Left colon (tissue), 2 donors: ENCODE data around the gene FERMT2. TPM values are rescaled to one million over a fixed set of nuclear protein-coding genes. Genes with fewer than 3 reads are reported as not detected.
A peak's percentile ranks its signal among the peaks of the same experiment; 100 is the strongest.

Source experiments
- ATAC-seq: fragments of 200-7000 bp; cut with Tn5 transposase; one replicate; pipeline ENCODE4 v1.9.1; 2020; ENCODE audit warnings: mild to moderate bottlenecking, moderate library complexity
- DNase-seq, 2 donors: peaks; one replicate each; pipeline ENCODE4 v3.0.0-alpha.2; 2020
- intact Hi-C, 2 donors: fragments of 100-400 bp; cut with DNase I in 1 of 2; cut with micrococcal nuclease in 1 of 2; formaldehyde crosslinking; loops; one replicate each; pipeline versions ENCODE4 v1.11.2 to v1.14.0; 2022; cut with DNase I, micrococcal nuclease
- total RNA-seq, 2 donors: library from RNA; stranded (reverse); fragmentation: NEBNext Ultra II Directional; extraction: Animal tissue kit (Norgen Biotek cat#: 25700); gene quantifications; one replicate each; pipeline ENCODE4 v1.2.1, GENCODE V29; 2021
- donor health status: DM: no; HTN: no; CAD: no.
- donor health status: DM: yes; HTN: yes; CAD: no.

The FERMT2 gene
- total RNA-seq, 2 donors from 2014 or later, result 6.7 to 32.4 TPM

DNA sequence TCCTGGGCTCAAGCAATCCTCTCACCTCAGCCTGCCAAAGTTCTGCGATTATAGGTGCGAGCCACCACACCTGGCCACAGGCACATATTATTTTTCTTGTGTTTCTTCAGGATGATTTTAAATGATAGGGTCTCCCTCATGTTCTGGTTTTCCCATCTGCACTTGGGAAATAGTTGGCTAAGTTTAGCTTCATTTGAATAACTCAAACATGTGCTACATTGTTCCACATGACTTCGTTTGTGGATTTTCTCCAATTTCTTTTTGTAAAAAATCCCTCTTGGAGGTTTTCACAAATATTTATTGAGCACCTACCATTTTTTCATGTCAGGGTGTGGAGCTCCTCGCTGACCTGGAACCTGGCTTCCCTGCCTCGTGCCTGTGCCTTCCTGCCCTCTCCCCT lies 104.3 kb downstream of the FERMT2 start:
- ATAC-seq (no peak), DNase-seq (no peak)
- intact Hi-C loops, result no loop called here

DNA sequence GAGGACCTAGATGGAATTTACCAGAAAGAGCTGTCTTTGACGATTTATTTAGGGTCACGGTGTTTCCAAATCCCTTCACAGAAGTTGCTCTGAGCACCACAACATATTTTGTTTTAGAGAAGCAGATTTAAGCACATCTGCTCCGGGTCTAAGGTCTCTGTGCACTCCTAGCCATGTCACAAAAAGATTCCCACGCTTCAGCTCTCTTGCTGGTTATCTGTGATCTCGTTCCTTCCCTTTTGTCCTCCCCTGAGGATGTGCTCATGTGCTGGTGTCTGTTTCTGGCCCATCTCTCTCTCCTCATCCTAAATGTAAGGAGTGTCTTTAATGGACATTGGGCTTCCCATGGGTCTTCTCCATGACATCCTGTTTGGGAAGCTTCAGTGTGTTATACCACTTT lies 105.8 kb downstream of the FERMT2 start:
- no peak for ATAC-seq

DNA sequence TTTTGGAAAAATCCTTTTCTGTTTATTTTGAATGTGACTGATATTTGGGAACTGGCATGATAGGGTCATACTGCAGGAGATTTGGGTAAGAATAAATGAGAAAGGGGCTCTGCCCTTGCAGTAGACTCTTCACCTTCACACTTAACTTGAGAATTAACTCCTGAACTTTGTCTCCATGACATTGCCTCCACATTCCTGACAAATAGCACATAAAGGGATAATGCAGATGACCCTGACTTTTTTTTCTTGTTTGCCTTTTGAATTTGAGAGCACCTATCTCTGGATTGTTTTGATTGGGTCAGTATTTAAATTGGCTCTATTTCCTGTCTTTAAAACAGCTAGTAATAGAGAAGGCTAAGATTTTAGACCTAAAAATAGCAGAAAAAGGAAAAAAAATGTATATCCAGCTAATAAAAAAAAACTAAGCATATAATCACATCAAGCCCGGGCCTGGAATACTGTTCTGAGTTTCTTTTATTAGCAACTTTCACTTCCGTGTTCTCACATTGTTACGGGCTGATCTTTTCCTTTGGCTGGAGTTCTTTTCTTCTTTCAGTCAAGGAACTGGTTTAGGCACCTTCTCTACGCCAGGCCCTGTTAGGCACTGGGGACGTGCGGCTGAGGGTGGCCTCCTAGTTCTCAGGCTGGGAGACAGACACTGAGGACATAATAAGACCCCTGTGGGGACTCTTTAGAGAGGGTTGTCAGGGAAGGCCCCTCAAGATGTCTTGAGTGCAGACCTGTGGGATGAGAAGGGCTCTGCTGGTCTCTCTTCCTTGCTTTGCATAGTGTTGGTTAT lies 106.4 kb downstream of the FERMT2 start:
- intact Hi-C loops, result no loop called here
- no peak for ATAC-seq
- no peak for DNase-seq

More for the DNA sequence above, 105.8 kb downstream of the FERMT2 start:
- DNase-seq, result no peak
- intact Hi-C loops, result no loop called here

DNA sequence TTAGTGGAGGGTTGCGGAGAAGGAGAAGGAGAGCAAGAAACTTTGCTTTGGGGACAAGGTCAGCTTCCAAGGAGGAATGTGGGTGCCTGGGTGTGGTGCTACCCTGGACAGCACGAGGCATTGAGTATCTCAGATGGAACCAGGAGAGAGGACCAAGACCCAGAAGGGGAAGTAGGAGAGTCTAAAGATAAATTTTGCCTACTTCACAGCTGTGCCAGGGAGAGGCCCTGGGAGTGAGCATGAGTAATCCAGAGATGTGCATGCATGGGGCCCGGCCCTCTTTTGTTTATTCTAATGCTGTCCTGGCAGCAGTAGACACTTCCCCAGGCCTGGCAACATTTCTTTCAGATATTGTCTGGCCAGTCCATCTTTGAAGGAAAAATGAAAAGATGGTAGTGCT lies 110.0 kb downstream of the FERMT2 start:
- peak; percentile 32 for ATAC-seq
- intact Hi-C loops, result no loop called here
- no peak for DNase-seq

DNA sequence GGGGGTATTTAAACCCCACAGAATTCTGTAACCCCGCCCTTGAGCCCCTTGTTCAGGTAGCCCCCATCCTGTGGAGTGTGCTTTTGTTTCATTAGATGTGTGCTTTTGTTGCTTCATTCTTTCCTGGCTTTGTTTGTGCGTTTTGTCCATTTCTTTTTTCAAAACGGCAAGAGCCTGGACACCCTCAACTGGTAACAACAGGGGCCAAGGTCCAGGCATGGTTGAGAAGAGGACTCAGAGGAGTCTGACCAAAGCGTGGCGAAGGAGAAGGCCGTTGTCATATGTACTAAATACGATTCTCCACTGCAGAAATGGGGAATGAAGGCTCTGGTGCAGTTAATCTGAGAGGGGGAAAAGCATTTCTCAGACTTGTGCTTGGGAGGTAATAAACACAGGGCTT lies 113.4 kb downstream of the FERMT2 start:
- intact Hi-C loops, result no loop called here
- ATAC-seq, result no peak
- DNase-seq, result no peak

DNA sequence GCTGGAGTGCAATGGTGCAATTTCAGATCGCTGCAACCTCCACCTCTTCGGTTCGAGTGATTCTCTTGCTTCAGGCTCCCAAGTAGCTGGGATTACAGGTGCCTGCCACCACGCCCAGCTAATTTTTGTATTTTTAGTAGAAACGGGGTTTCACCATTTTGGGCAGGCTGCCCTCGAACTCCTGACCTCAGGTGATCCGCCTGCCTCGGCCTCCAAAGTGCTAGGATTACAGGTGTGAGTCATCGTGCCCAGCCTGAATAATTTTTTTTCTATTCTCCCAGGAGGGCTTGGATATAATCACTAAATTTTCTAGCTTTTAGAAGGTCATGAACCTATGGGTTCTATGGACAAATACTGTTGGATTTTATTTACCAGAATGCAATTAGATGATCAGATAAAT lies 114.8 kb downstream of the FERMT2 start:
- ATAC-seq (no peak), DNase-seq (no peak)
- intact Hi-C loops, result no loop called here

DNA sequence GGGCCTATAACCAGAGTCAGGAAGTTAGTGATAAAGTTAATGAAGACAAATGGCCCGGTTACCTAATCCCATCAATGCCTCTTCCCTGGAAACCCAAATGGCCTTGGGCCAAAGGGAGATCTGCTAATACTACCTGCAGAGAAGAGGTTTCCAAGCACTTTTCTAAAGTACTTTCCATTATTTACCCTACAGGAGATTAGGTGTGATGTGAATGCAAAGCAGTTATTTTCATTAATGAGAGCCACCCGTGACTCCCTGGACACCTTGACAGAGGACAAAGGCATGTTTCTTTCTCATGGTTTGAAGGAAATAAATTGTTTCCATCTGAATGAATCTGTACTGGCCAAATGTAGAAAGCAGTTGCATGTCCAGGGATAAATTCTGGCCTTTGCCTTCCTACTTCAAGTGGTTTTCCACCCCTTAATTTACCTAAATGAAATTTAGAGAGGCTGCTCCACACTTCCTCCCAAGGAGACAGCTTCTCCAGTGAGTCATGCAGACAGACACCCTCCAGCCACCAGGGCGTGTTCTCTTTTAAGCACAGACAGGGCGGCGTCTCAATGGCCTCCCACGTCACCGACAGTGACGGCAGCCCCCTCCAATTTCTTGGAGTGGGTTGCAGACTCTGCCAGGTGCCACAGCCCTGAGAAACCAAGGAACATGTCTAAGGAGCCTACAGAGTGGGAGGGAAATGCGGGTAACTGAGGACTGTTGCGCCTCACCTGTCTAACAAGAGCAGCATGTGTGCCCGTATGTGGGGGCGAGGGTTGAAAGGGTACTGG lies 115.5 kb downstream of the FERMT2 start:
- no peak for ATAC-seq
- no peak for DNase-seq
- intact Hi-C loops, result no loop called here

DNA sequence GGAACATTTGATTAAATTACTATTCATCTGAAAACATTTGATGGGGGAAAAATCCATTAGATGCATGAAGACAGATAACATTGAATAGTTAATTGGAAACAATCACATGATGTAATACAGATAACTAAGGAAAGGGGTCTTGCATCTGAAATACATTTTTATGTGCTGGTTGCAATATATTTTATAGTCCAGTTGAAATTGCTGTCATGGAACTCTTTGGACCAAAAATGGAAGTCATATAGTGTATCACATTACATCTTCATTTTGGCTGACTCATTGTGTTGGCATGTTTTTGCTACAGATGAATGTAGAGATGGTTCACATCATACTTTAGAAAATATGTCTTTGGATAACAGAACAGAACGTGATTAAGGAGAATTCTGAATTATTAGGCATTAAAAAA lies 116.4 kb downstream of the FERMT2 start:
- DNase-seq, result no peak

DNA sequence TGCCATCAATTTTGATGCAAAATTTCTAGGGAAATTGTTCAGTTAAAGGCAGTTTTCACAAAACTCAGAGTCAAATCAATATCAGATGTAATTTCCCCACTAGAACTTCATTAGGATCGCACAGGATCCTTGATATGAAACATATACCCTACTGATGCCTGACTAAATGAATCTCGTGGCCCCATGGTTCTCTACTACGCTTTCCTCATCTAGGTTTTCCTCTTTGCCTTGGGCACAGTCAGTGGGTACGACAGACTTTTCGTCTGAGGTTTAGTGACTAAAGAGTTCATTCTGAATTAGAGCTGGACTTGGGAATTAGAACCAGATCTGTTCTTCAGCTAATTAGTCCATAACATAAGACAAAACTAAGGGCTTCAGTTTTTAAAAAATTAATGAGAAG lies 117.0 kb downstream of the FERMT2 start:
- DNase-seq (no peak), ATAC-seq (no peak)
- intact Hi-C loops, result no loop called here

More for the DNA sequence above, 116.4 kb downstream of the FERMT2 start:
- ATAC-seq, result no peak
- intact Hi-C loops, result no loop called here

DNA sequence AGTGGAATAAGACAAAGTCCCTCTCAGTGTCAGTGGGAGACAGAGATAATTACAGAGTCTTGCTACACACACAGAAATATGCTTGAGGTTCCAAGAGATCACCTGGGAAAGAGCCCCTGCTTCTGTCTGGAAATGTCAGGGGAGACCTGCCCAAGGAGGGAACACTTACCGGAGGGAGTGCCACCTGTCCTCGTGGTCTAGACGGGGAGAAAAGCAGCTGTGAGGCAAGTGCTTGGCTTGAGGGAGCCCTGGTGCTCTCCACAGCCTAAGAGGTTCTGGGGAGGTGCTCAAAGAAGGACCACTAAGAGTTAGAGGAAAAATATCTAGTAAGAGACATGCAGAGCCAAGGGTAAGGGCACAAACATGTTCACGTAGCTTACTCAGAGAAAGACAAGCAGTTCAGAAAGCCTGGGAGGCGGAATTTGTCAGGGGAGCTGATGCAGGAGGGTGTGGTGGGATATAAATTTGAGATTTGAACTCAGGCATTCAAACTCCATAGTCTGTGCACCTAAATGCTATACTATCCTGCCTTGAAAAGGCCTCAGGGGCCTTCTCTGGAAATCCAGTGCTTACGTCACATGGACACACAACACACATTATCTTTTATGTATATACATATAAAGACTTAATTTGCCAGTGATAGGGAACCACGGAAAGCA lies 121.2 kb downstream of the FERMT2 start:
- DNase-seq, result no peak
- intact Hi-C loops, result no loop called here
- no peak for ATAC-seq

DNA sequence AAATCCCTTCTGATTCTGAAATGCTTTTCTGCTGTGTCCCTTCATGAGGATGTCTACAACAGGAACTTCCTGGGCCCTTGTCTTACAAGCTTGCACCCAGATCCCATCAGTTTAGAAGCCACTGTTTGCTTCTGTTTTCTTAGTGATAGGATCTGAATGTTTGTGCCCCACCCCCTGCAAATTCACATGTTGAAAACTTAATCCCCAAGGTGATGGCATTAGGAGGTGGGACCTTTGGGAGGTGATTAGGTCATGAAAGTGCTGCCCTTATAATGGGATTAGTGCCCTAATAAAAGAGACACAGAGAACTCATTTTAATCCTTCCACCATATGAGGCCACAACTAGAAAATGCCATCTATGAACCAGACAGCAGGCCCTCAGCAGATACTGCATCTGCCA lies 123.4 kb downstream of the FERMT2 start:
- DNase-seq (no peak), ATAC-seq (no peak)
- intact Hi-C loops, result no loop called here

DNA sequence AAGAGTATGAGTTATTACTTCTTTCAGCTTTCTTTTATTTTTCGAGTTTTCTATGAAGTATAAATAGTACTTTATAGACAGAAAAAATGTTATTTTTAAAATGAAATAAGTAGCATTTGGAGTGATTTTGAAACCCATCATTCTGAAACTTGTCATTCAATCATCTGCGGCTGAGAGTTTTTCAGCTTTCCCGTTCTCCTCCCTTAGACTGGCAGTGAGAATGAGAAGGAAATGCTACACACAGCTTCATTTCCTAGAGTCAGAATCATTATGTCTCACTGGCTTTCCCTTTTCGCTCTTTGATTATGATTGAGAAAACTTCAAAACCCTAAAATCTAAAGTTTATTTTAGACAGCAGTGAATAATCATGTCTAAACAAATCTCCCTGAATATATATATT lies 125.8 kb downstream of the FERMT2 start:
- intact Hi-C loops, result no loop called here
- ATAC-seq, result no peak

DNA sequence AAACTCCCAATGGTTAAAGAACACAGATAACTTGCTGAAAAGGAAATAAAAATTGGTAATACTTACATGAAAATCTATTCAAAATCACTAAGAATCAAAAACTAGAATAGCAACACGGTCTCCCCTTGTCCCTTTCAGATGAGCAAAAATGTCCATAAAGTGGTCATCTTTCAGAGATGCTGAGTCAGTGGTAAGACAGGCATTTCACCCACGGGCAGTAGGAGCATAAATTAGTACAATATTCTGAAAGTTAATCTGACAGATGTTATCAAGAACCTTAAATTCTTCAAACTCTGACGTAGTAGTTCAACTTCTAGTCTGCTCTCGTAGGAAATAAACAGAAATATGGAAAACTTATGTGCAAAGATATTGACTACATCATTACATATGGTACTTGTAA lies 126.4 kb downstream of the FERMT2 start:
- DNase-seq (no peak), ATAC-seq (no peak)
- intact Hi-C loops, result loop anchor here in 1 of 2 donors (5.0 kb wide), 2 partner anchors 138 to 228 kb away; no protein-coding TSS in a partner anchor

More for the DNA sequence above, 125.8 kb downstream of the FERMT2 start:
- no peak for DNase-seq

DNA sequence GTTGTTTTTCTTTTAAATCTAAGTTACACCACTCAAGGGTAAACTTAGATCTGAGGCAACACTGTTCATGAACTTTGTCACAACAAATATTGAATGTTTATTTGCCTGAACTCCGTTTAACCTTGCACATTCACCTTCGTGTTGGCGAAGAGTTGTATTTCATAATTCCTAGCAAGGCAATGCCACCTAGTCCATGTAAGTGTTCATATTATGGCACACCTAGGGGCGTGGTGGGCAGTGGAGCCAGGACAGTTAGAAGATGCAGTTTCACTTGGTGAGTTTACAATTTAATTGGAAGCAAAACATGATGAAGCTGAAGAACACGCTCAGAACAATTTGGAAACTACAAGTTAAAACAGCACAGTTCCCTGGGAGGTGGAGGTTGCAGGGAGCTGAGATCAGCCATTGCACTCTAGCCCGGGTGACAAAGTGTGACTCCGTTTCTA lies 129.0 kb downstream of the FERMT2 start:
- DNase-seq, result no peak
- intact Hi-C loops, result loop anchor here in 1 of 2 donors (5.0 kb wide), 2 partner anchors 140 to 230 kb away; no protein-coding TSS in a partner anchor
- peak; percentile 66 for ATAC-seq

DNA sequence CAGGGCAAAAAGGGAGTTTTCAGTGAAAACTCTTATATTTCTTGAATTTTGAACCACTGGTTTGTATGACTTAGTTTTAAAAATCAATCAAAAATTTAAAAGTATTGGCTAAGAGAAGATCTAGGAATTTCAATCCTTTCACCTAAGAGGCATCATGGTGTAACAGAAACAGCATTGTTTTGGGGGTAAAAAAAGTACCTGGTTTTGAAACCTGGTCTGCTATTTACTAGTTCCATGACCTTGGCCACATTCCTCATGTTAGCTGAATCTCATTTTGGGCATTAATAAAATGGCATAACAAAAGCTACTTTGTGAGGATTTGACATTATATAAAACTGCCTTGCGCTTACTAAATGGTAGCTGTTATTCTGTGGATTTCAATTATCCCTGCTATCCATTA lies 142.7 kb downstream of the FERMT2 start:
- intact Hi-C loops, result no loop called here
- ATAC-seq (no peak), DNase-seq (no peak)

Other genes with a start within 250 kb of the FERMT2 start
- 10 to 100 TPM; 61.6 to 61.9 TPM for gene PSMC6, start 243.8 kb downstream of the FERMT2 start, total RNA-seq
- gene STYX, start 220.9 kb downstream of the FERMT2 start, total RNA-seq, result 10 to 100 TPM in 1 of 2 donors, 1 to 10 TPM in 1; 8.5 to 10.1 TPM
- gene GNPNAT1, start 159.4 kb downstream of the FERMT2 start, total RNA-seq, result 10 to 100 TPM; 29.5 to 34.5 TPM
- gene DDHD1, start 202.3 kb upstream of the FERMT2 start, total RNA-seq, result 10 to 100 TPM in 1 of 2 donors, 1 to 10 TPM in 1; 9.0 to 10.1 TPM